Jurkat, Clone E6-1 (cell line): Measurements from ENCODE around the gene SLC29A1.
A peak's percentile ranks its signal among the peaks of the same experiment; 100 is the strongest.
"Not testable (repeated sequence)": the region's sequence is repeated elsewhere in the genome, so short reads cannot be mapped to it uniquely, and the experiment has no call there.

Experiments used
- DNase-seq: peaks from one replicate; pipeline ENCODE4 v3.0.0-alpha.2; 2011; ENCODE audit warnings: low read depth, low spot score
- H3K4me3 ChIP-seq: 2 replicates; pipeline ENCODE4 v1.5.1; 2011; ENCODE audit warnings: mild to moderate bottlenecking, low read length, control low read depth, moderate library complexity

SLC29A1 gene

GRCh38 chr6:44192428-44193041, 30.9 kb upstream of the SLC29A1 start:
- no peak for DNase-seq
- H3K4me3 ChIP-seq: no peak overlapping the region

- no peak for DNase-seq
- H3K4me3 ChIP-seq: no peak overlapping the region
Observed at GRCh38 chr6:44193307-44193910, 30.0 kb upstream of the SLC29A1 start.

GRCh38 chr6:44194326-44194725, 29.1 kb upstream of the SLC29A1 start:
- H3K4me3 ChIP-seq: no peak overlapping the region
- no peak for DNase-seq

- DNase-seq, H3K4me3 ChIP-seq: not testable (repeated sequence)
Observed at GRCh38 chr6:44196351-44196750, 27.0 kb upstream of the SLC29A1 start.

GRCh38 chr6:44198684-44199083, 24.7 kb upstream of the SLC29A1 start:
- no peak for DNase-seq
- no peak overlapping the region for H3K4me3 ChIP-seq

GRCh38 chr6:44199883-44200282, 23.5 kb upstream of the SLC29A1 start:
- DNase-seq: no peak
- no peak overlapping the region for H3K4me3 ChIP-seq

GRCh38 chr6:44201200-44201599, 22.2 kb upstream of the SLC29A1 start:
- no peak for DNase-seq

GRCh38 chr6:44201638-44202303, 21.6 kb upstream of the SLC29A1 start:
- DNase-seq: no peak
- no peak overlapping the region for H3K4me3 ChIP-seq

More at GRCh38 chr6:44201200-44201599, 22.2 kb upstream of the SLC29A1 start:
- no peak overlapping the region for H3K4me3 ChIP-seq

GRCh38 chr6:44202332-44202971, 20.9 kb upstream of the SLC29A1 start:
- no peak for DNase-seq
- no peak overlapping the region for H3K4me3 ChIP-seq

GRCh38 chr6:44202972-44203750, 20.2 kb upstream of the SLC29A1 start:
- DNase-seq: no peak
- no peak overlapping the region for H3K4me3 ChIP-seq

- H3K4me3 ChIP-seq: no peak overlapping the region
- DNase-seq: no peak
Observed at GRCh38 chr6:44203955-44204354, 19.4 kb upstream of the SLC29A1 start.

GRCh38 chr6:44207966-44208365, 15.4 kb upstream of the SLC29A1 start:
- H3K4me3 ChIP-seq: no peak overlapping the region

GRCh38 chr6:44211284-44211683, 12.1 kb upstream of the SLC29A1 start:
- no peak overlapping the region for H3K4me3 ChIP-seq
- no peak for DNase-seq

More at GRCh38 chr6:44207966-44208365, 15.4 kb upstream of the SLC29A1 start:
- no peak for DNase-seq

- DNase-seq: no peak
- no peak overlapping the region for H3K4me3 ChIP-seq
Observed at GRCh38 chr6:44214307-44214706, 9.1 kb upstream of the SLC29A1 start.

GRCh38 chr6:44216677-44217331, 6.6 kb upstream of the SLC29A1 start, which contains the start of gene MYMX:
MYMX (plus strand) TSS chr6:44216926; CDS start chr6:44217472, 546 bp downstream.
- DNase-seq: no peak
- no peak within 1 kb of the TSS for H3K4me3 ChIP-seq

GRCh38 chr6:44217332-44218143, 5.9 kb upstream of the SLC29A1 start:
- no peak for DNase-seq
- no peak overlapping the region for H3K4me3 ChIP-seq

- H3K4me3 ChIP-seq: peak overlapping the region; percentile 37
Observed at GRCh38 chr6:44219053-44219814, 4.2 kb upstream of the SLC29A1 start.

More at GRCh38 chr6:44219053-44219814, 4.2 kb upstream of the SLC29A1 start:
- no peak for DNase-seq
